Measurements from ENCODE around the gene ANKRD29. TPM values are rescaled to one million over a fixed set of nuclear protein-coding genes. Genes with fewer than 3 reads are reported as not detected.
A peak's percentile ranks its signal among the peaks of the same experiment; 100 is the strongest.

ANKRD29 gene
- total and polyA plus RNA-seq, 2 of the 4 experiments (the other 2 are of a cell fraction), result 0.18 to 0.31 TPM

DNA sequence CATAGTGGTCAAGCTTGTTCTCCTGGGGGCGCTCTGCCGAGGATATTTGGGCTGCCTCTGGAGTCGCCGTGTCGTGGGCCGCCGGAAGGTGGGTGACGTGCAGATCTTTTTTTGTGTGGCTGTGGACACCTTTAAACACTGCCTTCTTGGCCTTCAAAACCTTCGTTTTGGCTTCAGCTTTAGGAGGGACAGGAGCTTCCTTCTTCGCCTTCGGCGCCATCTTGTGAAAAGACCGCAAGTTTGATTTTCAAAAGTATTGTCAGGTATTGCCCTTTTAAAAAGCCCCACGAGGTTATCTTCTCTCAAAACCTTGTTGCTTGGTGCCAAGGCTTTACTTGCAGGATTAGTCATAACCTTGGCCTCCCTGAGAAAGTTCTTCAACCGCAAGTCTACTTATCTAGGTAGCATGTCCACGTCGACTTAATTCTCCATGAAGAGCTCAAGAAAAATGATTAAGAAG, 47.4 kb upstream of the ANKRD29 start:
- dilution Hi-C loops (cut with HindIII; ENCODE audit: low sequenced_read_pairs, unreplicated experiment), result no loop called here
- no peaks in the 10 kb centered on the region for H4K20me1 ChIP-seq (ENCODE audit: insufficient read depth, low read length)
- no peaks in the 10 kb centered on the region for H3K9me1 ChIP-seq (ENCODE audit: insufficient read depth, low read length)
- in situ Hi-C loops (cut with MboI; ENCODE audit: low sequenced_read_pairs), result no loop called here
- H3K4me2 ChIP-seq (ENCODE audit: low read depth, low read length), result no peak overlapping the region
- H3K27ac ChIP-seq (ENCODE audit: insufficient read depth, low read length), result no peak overlapping the region
- no peak overlapping the region for H2AK9ac ChIP-seq (replicated peaks; ENCODE audit: low read depth, low read length, poor library complexity)
- H3K27me3 ChIP-seq (ENCODE audit: control insufficient read depth, insufficient read depth, low read length), result no peaks in the 10 kb centered on the region
- no peak overlapping the region for H2BK120ac ChIP-seq (ENCODE audit: low read depth, low read length)
- 86% methylated on average over 11 of the region's 17 CpGs; no CpG with 5 or more reads in 1 of the 2 experiments for WGBS, 2 experiments (ENCODE audit: extremely low coverage in 2 of 2, insufficient read length in 1 of 2)
- H3K79me1 ChIP-seq (ENCODE audit: low read depth in 1 of 2, low read length in 2 of 2), result no peaks in the 10 kb centered on the region
- H4K5ac ChIP-seq (ENCODE audit: low read depth, low read length), result no peak overlapping the region
- no peak overlapping the region for H3K23ac ChIP-seq (ENCODE audit: low read depth, low read length)
- peak; percentile 20 for DNase-seq
- TF ChIP-seq MAZ (IDR thresholded peaks at IDR 0.05; ENCODE audit: borderline replicate concordance, low read depth, low read length), result no peak
- no peak for TF ChIP-seq MAFK (IDR thresholded peaks at IDR 0.05; ENCODE audit: low read depth, low read length)
- TF ChIP-seq RFX5 (IDR thresholded peaks at IDR 0.05; ENCODE audit: low read depth, low read length), result no peak
- TF ChIP-seq, protein P1, sequence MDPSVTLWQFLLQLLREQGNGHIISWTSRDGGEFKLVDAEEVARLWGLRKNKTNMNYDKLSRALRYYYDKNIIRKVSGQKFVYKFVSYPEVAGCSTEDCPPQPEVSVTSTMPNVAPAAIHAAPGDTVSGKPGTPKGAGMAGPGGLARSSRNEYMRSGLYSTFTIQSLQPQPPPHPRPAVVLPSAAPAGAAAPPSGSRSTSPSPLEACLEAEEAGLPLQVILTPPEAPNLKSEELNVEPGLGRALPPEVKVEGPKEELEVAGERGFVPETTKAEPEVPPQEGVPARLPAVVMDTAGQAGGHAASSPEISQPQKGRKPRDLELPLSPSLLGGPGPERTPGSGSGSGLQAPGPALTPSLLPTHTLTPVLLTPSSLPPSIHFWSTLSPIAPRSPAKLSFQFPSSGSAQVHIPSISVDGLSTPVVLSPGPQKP (IDR thresholded peaks at IDR 0.05; ENCODE audit: borderline replicate concordance, low read depth, low read length), result no peak
- TF ChIP-seq RCOR1 (IDR thresholded peaks at IDR 0.05; ENCODE audit: insufficient replicate concordance, low read length), result no peak
- TF ChIP-seq, protein P2, sequence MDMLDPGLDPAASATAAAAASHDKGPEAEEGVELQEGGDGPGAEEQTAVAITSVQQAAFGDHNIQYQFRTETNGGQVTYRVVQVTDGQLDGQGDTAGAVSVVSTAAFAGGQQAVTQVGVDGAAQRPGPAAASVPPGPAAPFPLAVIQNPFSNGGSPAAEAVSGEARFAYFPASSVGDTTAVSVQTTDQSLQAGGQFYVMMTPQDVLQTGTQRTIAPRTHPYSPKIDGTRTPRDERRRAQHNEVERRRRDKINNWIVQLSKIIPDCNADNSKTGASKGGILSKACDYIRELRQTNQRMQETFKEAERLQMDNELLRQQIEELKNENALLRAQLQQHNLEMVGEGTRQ (IDR thresholded peaks at IDR 0.05; ENCODE audit: low read depth, low read length), result no peak
- no peak for TF ChIP-seq BHLHE40 (IDR thresholded peaks at IDR 0.05; ENCODE audit: low read depth, low read length)
- TF ChIP-seq MXI1 (IDR thresholded peaks at IDR 0.05; ENCODE audit: borderline replicate concordance, low read depth, low read length), result no peak
- intact Hi-C loops (cut with micrococcal nuclease), result no loop called here
- H3K56ac ChIP-seq (ENCODE audit: extremely low read depth, insufficient read depth, low read length), result no peak overlapping the region
- BruUV-seq (replicated peaks), result no TSS peak
- ATAC-seq (ENCODE audit: low read depth), result no peak
- H2AK5ac ChIP-seq (ENCODE audit: low read depth, low read length), result no peak overlapping the region
- ChIA-PET CTCF (interaction anchor here (1.0 kb wide), 1 partner anchor 208 kb away, joined by 3 read pairs; no protein-coding TSS in a partner anchor), POLR2A (ENCODE audit: unreplicated experiment) (no interaction called here)
- H2BK5ac ChIP-seq (ENCODE audit: low read depth, low read length, poor library complexity, severe bottlenecking), result no peak overlapping the region
- no peak overlapping the region for H2AFZ ChIP-seq (replicated peaks; ENCODE audit: low read length, poor library complexity)
- H3K18ac ChIP-seq (ENCODE audit: low read depth, low read length), result no peak overlapping the region
- no peak overlapping the region for H2BK15ac ChIP-seq (ENCODE audit: low read depth, low read length)
- H3K36me3 ChIP-seq (ENCODE audit: control insufficient read depth, insufficient read depth, low read length), result no peaks in the 10 kb centered on the region
- no peak overlapping the region for H3K4me3 ChIP-seq (ENCODE audit: insufficient read depth, low read depth, low read length)
- H2BK20ac ChIP-seq (ENCODE audit: low read depth, low read length), result no peak overlapping the region
- no peak overlapping the region for H3K9ac ChIP-seq (ENCODE audit: low read depth, low read length)
- no peak overlapping the region for H4K8ac ChIP-seq (ENCODE audit: low read depth in 2 of 2, low read length in 2 of 2)
- peaks cover 5% of the 10 kb centered on the region; the same call in 1 of the 2 replicates for H3K9me3 ChIP-seq (ENCODE audit: control insufficient read depth, insufficient read depth, low read length)
- H3K4ac ChIP-seq (ENCODE audit: low read depth, low read length), result no peak overlapping the region
- no peaks in the 10 kb centered on the region for H3K4me1 ChIP-seq (ENCODE audit: control insufficient read depth, insufficient read depth, low read length)
- H4K91ac ChIP-seq (ENCODE audit: insufficient read depth, low read depth, low read length), result no peak overlapping the region
- no peak overlapping the region for H3K14ac ChIP-seq (replicated peaks; ENCODE audit: low read depth, low read length)

All from IMR-90 (cell line).